ENCODE results near the gene LGI1.

The LGI1 gene

GRCh38 chr10:93757801-93758507, at the start of gene LGI1:
LGI1 (plus strand) TSS chr10:93757936; CDS start chr10:93758145, 209 bp downstream.
- no peak for TF ChIP-seq CTCF (IDR thresholded peaks at IDR 0.05; ENCODE audit: low read depth, low read length, missing control alignments)
- DNase-seq (ENCODE audit: low read depth), result no peak
- H3K4me3 ChIP-seq (ENCODE audit: low read depth, low read length), result no peak within 1 kb of the TSS
- in situ Hi-C loops (cut with HindIII; ENCODE audit: low sequenced_read_pairs), result no loop called here

- in situ Hi-C loops (cut with HindIII; ENCODE audit: low sequenced_read_pairs), result no loop called here
- DNase-seq (ENCODE audit: low read depth), result no peak
- no peak for TF ChIP-seq CTCF (IDR thresholded peaks at IDR 0.05; ENCODE audit: low read depth, low read length, missing control alignments)
- no peak overlapping the region for H3K4me3 ChIP-seq (ENCODE audit: low read depth, low read length)
Observed at GRCh38 chr10:93710333-93710909, 47.3 kb upstream of the LGI1 start.

GRCh38 chr10:93711891-93712290, 45.8 kb upstream of the LGI1 start:
- in situ Hi-C loops (cut with HindIII; ENCODE audit: low sequenced_read_pairs), result no loop called here
- no peak for DNase-seq (ENCODE audit: low read depth)

GRCh38 chr10:93712593-93712992, 45.1 kb upstream of the LGI1 start:
- in situ Hi-C loops (cut with HindIII; ENCODE audit: low sequenced_read_pairs), result no loop called here
- no peak for DNase-seq (ENCODE audit: low read depth)
- no peak for TF ChIP-seq CTCF (IDR thresholded peaks at IDR 0.05; ENCODE audit: low read depth, low read length, missing control alignments)

More at GRCh38 chr10:93711891-93712290, 45.8 kb upstream of the LGI1 start:
- no peak overlapping the region for H3K4me3 ChIP-seq (ENCODE audit: low read depth, low read length)
- TF ChIP-seq CTCF (IDR thresholded peaks at IDR 0.05; ENCODE audit: low read depth, low read length, missing control alignments), result no peak

GRCh38 chr10:93715345-93715744, 42.4 kb upstream of the LGI1 start:
- TF ChIP-seq CTCF (IDR thresholded peaks at IDR 0.05; ENCODE audit: low read depth, low read length, missing control alignments), result no peak

More at GRCh38 chr10:93712593-93712992, 45.1 kb upstream of the LGI1 start:
- no peak overlapping the region for H3K4me3 ChIP-seq (ENCODE audit: low read depth, low read length)

GRCh38 chr10:93716766-93717165, 41.0 kb upstream of the LGI1 start:
- no peak for DNase-seq (ENCODE audit: low read depth)
- in situ Hi-C loops (cut with HindIII; ENCODE audit: low sequenced_read_pairs), result no loop called here
- TF ChIP-seq CTCF (IDR thresholded peaks at IDR 0.05; ENCODE audit: low read depth, low read length, missing control alignments), result no peak
- H3K4me3 ChIP-seq (ENCODE audit: low read depth, low read length), result no peak overlapping the region

More at GRCh38 chr10:93715345-93715744, 42.4 kb upstream of the LGI1 start:
- H3K4me3 ChIP-seq (ENCODE audit: low read depth, low read length), result no peak overlapping the region
- DNase-seq (ENCODE audit: low read depth), result no peak
- in situ Hi-C loops (cut with HindIII; ENCODE audit: low sequenced_read_pairs), result no loop called here
